ENCODE measurements around the gene PWWP2A.

GRCh38 chr5:160081495-160081894 is 37.8 kb downstream of the PWWP2A start:
- no peak for TF ChIP-seq CTCF (IDR thresholded peaks at IDR 0.05)
- no peak for TF ChIP-seq MXI1 (IDR thresholded peaks at IDR 0.05; ENCODE audit: low read depth, low read length)
- no peak for TF ChIP-seq USF1 (IDR thresholded peaks at IDR 0.05; ENCODE audit: borderline replicate concordance, low read depth)
- no peak for TF ChIP-seq EZH2phosphoT487 (IDR thresholded peaks at IDR 0.05; ENCODE audit: borderline replicate concordance, low read depth)
- no peak for TF ChIP-seq RFX5 (IDR thresholded peaks at IDR 0.05; ENCODE audit: low read length)
- TF ChIP-seq IRF3 (IDR thresholded peaks at IDR 0.05; ENCODE audit: low read depth, low read length): no peak
- TF ChIP-seq EP300 (IDR thresholded peaks at IDR 0.05; ENCODE audit: borderline replicate concordance in 1 of 2, low read depth in 1 of 2, low read length in 1 of 2): no peak
- no peak for TF ChIP-seq FOXJ3 (CRISPR knock-in tag; IDR thresholded peaks at IDR 0.05)
- TF ChIP-seq RAD21 (IDR thresholded peaks at IDR 0.05; ENCODE audit: low read length): no peak
- TF ChIP-seq TAF1 (IDR thresholded peaks at IDR 0.05; ENCODE audit: borderline replicate concordance, low read depth, low read length): no peak
- TF ChIP-seq NFIC (IDR thresholded peaks at IDR 0.05; ENCODE audit: borderline replicate concordance): no peak
- no peak for TF ChIP-seq PBX3 (IDR thresholded peaks at IDR 0.05)
- no peak for TF ChIP-seq POLR2AphosphoS5 (IDR thresholded peaks at IDR 0.05; ENCODE audit: low read depth, low read length)
- TF ChIP-seq MAX (IDR thresholded peaks at IDR 0.05; ENCODE audit: low read depth): no peak
